WI38 (cell line): ENCODE results near the gene SCCPDH.
"Not testable (repeated sequence)": the region's sequence is repeated elsewhere in the genome, so short reads cannot be mapped to it uniquely, and the experiment has no call there.

Experiments
- H3K4me3 ChIP-seq: 2 replicates; pipeline ENCODE4 v1.5.1; 2011; ENCODE audit warnings: low read depth, mild to moderate bottlenecking, control low read depth, low read length
- CTCF ChIP-seq: IDR thresholded peaks from 2 replicates; pipeline ENCODE4 v1.5.1; 2012; ENCODE audit warnings: low read depth, mild to moderate bottlenecking, control low read depth, low read length

SCCPDH gene

GRCh38 chr1:246681900-246682895 lies 42.0 kb upstream of the SCCPDH start:
- no peak overlapping the region for H3K4me3 ChIP-seq

GRCh38 chr1:246683521-246683920 lies 40.7 kb upstream of the SCCPDH start:
- no peak for TF ChIP-seq CTCF
- H3K4me3 ChIP-seq = no peak overlapping the region

More at GRCh38 chr1:246681900-246682895, 42.0 kb upstream of the SCCPDH start:
- TF ChIP-seq CTCF = no peak

- H3K4me3 ChIP-seq = no peak overlapping the region
- TF ChIP-seq CTCF = no peak
Measured at GRCh38 chr1:246687002-246687401, 37.2 kb upstream of the SCCPDH start.

GRCh38 chr1:246689409-246690008 lies 34.7 kb upstream of the SCCPDH start:
- peak; percentile 90 for TF ChIP-seq CTCF
- no peak overlapping the region for H3K4me3 ChIP-seq

GRCh38 chr1:246690100-246690499 lies 34.1 kb upstream of the SCCPDH start:
- TF ChIP-seq CTCF = no peak
- no peak overlapping the region for H3K4me3 ChIP-seq

GRCh38 chr1:246691622-246692495 lies 32.4 kb upstream of the SCCPDH start:
- no peak for TF ChIP-seq CTCF
- no peak overlapping the region for H3K4me3 ChIP-seq

GRCh38 chr1:246694213-246694895 lies 29.9 kb upstream of the SCCPDH start:
- H3K4me3 ChIP-seq = not testable (repeated sequence)
